HEK293T (cell line): ENCODE measurements around the gene MOGAT1.

Experiments
- ARNT ChIP-seq: fragments of 450-650 bp; IDR thresholded peaks from 2 replicates; pipeline ENCODE4 v1.6.1; 2017; ENCODE audit warnings: mild to moderate bottlenecking
- BHLHE40 ChIP-seq: fragments of 450-650 bp; IDR thresholded peaks from 2 replicates; pipeline ENCODE4 v1.6.1; 2016; ENCODE audit warnings: mild to moderate bottlenecking, moderate library complexity, borderline replicate concordance
- CTBP1 ChIP-seq: fragments of 450-650 bp; IDR thresholded peaks from 2 replicates; pipeline ENCODE4 v1.6.1; 2016; ENCODE audit warnings: borderline replicate concordance
- ELF4 ChIP-seq: fragments of 450-650 bp; IDR thresholded peaks from 2 replicates; pipeline ENCODE4 v1.6.1; 2017; ENCODE audit warnings: antibody characterized with exemption
- FOXA1 ChIP-seq: fragments of 450-650 bp; IDR thresholded peaks from 2 replicates; pipeline ENCODE4 v1.6.1; 2016; ENCODE audit warnings: mild to moderate bottlenecking
- FOXK2 ChIP-seq: fragments of 450-650 bp; IDR thresholded peaks from 2 replicates; pipeline ENCODE4 v1.6.1; 2016; ENCODE audit warnings: mild to moderate bottlenecking
- FOXM1 ChIP-seq: fragments of 450-650 bp; IDR thresholded peaks from 2 replicates; pipeline ENCODE4 v1.6.1; 2017; ENCODE audit warnings: mild to moderate bottlenecking, borderline replicate concordance
- HDGF ChIP-seq: fragments of 450-650 bp; IDR thresholded peaks from 2 replicates; pipeline ENCODE4 v1.6.1; 2017; ENCODE audit warnings: antibody characterized with exemption, borderline replicate concordance
- LEF1 ChIP-seq: fragments of 450-650 bp; IDR thresholded peaks from 2 replicates; pipeline ENCODE4 v1.6.1; 2017; ENCODE audit warnings: mild to moderate bottlenecking, borderline replicate concordance
- NFRKB ChIP-seq: fragments of 450-650 bp; IDR thresholded peaks from 2 replicates; pipeline ENCODE4 v1.6.1; 2016; ENCODE audit warnings: mild to moderate bottlenecking, moderate library complexity
- PKNOX1 ChIP-seq: fragments of 450-650 bp; IDR thresholded peaks from 2 replicates; pipeline ENCODE4 v1.6.1; 2016
- SP1 ChIP-seq: fragments of 450-650 bp; IDR thresholded peaks from 2 replicates; pipeline ENCODE4 v1.6.1; 2017
- TARDBP ChIP-seq: fragments of 450-650 bp; IDR thresholded peaks from 2 replicates; pipeline ENCODE4 v1.6.1; 2016
- ZNF384 ChIP-seq: fragments of 450-650 bp; IDR thresholded peaks from 2 replicates; pipeline ENCODE4 v1.6.1; 2016

- TF ChIP-seq TARDBP (no peak), ARNT (no peak), HDGF (no peak), LEF1 (no peak), SP1 (no peak), PKNOX1 (no peak), FOXM1 (no peak), CTBP1 (no peak), NFRKB (no peak), BHLHE40 (no peak), FOXA1 (no peak), ZNF384 (no peak), FOXK2 (no peak), ELF4 (no peak)
Measured at GRCh38 chr2:222670191-222671038, 1.0 kb upstream of the MOGAT1 start.
